Measurements from ENCODE around the gene BOLL.
A peak's percentile ranks its signal among the peaks of the same experiment; 100 is the strongest.
"Not testable (repeated sequence)": the region's sequence is repeated elsewhere in the genome, so short reads cannot be mapped to it uniquely, and the experiment has no call there.

The BOLL gene

DNA sequence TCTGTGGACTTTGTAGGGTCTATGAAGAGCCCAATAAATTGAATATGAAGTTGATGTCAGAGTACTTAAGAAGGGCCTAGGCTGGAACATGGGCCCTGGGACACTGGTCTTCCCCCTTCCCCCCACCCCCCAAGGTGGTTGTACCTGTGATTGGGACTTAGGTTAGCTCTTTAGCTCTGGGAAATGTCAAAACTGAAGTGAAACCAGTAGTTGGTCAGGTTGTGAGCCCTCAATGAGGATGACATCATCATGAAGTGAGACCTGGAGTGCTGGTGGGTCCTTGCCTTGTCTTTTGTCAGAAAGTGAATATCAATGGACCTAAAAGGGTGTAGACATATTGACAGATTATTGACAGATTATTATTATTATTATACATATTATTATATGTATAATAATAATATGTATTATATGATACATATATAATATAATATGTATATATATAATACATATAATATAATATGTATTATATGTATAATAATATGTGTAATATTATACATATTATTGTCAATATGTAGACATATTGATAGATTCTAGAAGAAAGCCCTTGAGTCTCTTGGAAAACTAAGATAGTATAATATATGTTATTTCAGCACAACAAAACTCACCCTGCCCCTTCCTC is 74.6 kb downstream of the BOLL start:
- Histone ChIP-seq H3K27me3 (ENCODE audit: control insufficient read depth, insufficient read depth, low read length) (no peaks in the 10 kb centered on the region), H3K27ac (ENCODE audit: low read depth, low read length) (no peak overlapping the region), H3K36me3 (ENCODE audit: control insufficient read depth, insufficient read depth, low read length) (peaks cover 4% of the 10 kb centered on the region), H3K4me3 (ENCODE audit: low read length) (no peak overlapping the region), H3K4me1 (ENCODE audit: control insufficient read depth, insufficient read depth, low read length) (peaks cover 9% of the 10 kb centered on the region), H3K9ac (ENCODE audit: low read length) (no peak overlapping the region)

DNA sequence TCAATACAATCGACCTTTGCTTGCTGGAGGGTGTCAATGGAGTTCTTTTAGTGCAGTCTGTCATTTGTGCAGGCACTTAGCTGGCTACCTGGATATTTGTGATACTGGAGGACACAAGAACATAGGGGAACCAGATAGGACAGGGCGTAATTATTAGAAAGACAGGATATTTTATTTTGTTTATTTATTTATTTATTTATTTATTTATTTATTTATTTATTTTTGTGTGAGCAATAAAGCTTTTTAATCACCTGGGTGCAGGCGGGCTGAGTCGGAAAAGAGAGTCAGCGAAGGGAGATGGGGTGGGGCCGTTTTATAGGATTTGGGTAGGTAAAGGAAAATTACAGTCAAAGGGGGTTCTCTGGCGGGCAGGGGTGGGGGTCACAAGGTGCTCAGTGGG is 76.0 kb downstream of the BOLL start:
- H3K27ac ChIP-seq (ENCODE audit: low read depth, low read length); H3K36me3 ChIP-seq (ENCODE audit: control insufficient read depth, insufficient read depth, low read length); H3K4me1 ChIP-seq (ENCODE audit: control insufficient read depth, insufficient read depth, low read length); H3K27me3 ChIP-seq (ENCODE audit: control insufficient read depth, insufficient read depth, low read length); H3K9ac ChIP-seq (ENCODE audit: low read length); H3K4me3 ChIP-seq (ENCODE audit: low read length): not testable (repeated sequence)

DNA sequence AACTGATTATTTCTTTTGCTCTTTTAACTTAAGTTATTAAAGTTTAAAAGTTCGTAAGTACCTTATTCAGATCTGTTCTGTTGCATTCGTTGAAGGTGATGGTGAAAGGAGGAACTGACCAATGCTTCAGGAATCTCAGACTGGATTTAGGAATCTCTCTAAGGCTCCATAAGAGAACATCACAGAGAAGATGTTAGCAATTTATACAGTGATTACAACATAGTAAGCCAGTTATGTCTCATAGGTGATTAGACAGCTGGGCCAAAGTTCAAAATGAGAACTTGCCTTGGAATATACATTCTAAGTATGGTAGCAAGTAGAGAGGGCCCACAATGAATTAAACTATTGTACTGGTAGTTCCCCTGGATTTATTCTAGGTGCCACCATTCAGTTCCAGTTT is 76.8 kb downstream of the BOLL start:
- no peak overlapping the region for H3K9ac ChIP-seq (ENCODE audit: low read length)
- H3K4me3 ChIP-seq (ENCODE audit: low read length), result no peak overlapping the region

DNA sequence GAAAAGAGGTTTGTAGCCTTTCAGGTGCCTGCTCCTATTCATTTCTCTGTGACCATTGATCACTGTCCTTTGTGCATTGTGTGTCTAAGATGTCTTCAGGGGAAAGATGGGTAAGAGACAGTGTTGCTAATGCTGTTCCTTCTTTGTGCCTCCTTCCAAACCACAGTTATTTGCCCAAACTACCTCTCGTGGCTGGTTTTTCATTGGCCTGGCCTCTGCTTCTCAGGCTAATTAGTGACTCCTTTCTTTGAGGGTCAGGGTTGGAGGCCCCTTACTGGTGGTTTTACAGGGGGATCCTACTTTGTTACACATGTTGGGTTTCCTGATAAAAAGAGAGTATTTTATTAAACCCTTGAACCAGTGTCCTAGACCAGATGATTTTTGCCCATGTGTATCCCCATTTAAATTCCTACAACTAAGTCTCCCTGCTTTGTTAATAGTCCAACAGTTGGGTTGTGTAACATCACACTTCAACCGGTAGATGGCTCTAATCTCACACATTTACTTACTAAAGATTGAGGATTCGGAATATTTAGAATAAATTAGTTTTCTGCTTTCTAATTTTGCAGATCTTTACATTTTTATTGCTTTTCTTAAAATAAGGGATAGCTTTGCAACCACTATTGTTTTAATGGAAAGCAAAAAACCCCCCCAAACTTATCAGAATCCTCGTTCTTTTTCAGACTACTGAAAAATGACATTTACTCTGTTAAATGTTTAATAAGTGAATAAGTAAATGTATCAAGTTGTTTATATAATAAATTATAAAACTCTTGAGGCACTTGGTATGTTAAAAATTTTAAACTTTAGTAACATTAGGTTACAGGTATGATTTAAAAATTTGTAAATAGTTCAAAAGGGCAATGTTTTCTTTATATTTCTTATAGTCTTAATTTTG is 77.6 kb downstream of the BOLL start:
- H3K4me1 ChIP-seq (ENCODE audit: control insufficient read depth, insufficient read depth, low read length), result peaks cover 9% of the 10 kb centered on the region
- H3K27ac ChIP-seq (ENCODE audit: low read depth, low read length), result no peak overlapping the region
- no peak overlapping the region for H3K4me3 ChIP-seq (ENCODE audit: low read length)
- H3K9ac ChIP-seq (ENCODE audit: low read length), result no peak overlapping the region
- peaks cover 4% of the 10 kb centered on the region for H3K36me3 ChIP-seq (ENCODE audit: control insufficient read depth, insufficient read depth, low read length)
- no peaks in the 10 kb centered on the region for H3K27me3 ChIP-seq (ENCODE audit: control insufficient read depth, insufficient read depth, low read length)

More for the DNA sequence above, 76.8 kb downstream of the BOLL start:
- Histone ChIP-seq H3K27ac (ENCODE audit: low read depth, low read length) (no peak overlapping the region), H3K36me3 (ENCODE audit: control insufficient read depth, insufficient read depth, low read length) (peaks cover 4% of the 10 kb centered on the region), H3K27me3 (ENCODE audit: control insufficient read depth, insufficient read depth, low read length) (no peaks in the 10 kb centered on the region), H3K4me1 (ENCODE audit: control insufficient read depth, insufficient read depth, low read length) (peaks cover 9% of the 10 kb centered on the region)

DNA sequence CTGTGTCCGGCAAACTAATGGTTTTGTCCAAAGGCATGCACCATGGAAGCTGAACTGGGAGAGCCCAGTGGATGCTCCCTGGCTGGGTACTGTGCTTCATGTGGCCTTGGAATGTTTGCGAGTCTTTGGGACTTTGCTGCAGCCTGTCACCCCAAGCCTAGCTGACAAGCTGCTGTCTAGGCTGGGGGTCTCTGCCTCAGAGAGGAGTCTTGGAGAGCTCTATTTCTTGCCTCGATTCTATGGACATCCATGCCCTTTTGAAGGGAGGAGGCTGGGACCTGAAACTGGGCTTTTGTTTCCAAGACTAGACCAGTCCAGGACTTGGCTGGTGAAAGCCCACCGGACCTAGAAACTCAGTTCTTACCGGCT is 78.3 kb downstream of the BOLL start:
- H3K4me3 ChIP-seq (ENCODE audit: low read length), result peak overlapping the region; percentile 75
- peaks cover 9% of the 10 kb centered on the region for H3K4me1 ChIP-seq (ENCODE audit: control insufficient read depth, insufficient read depth, low read length)
- H3K9ac ChIP-seq (ENCODE audit: low read length), result no peak overlapping the region
- peaks cover 4% of the 10 kb centered on the region for H3K36me3 ChIP-seq (ENCODE audit: control insufficient read depth, insufficient read depth, low read length)
- H3K27me3 ChIP-seq (ENCODE audit: control insufficient read depth, insufficient read depth, low read length), result no peaks in the 10 kb centered on the region
- no peak overlapping the region for H3K27ac ChIP-seq (ENCODE audit: low read depth, low read length)

DNA sequence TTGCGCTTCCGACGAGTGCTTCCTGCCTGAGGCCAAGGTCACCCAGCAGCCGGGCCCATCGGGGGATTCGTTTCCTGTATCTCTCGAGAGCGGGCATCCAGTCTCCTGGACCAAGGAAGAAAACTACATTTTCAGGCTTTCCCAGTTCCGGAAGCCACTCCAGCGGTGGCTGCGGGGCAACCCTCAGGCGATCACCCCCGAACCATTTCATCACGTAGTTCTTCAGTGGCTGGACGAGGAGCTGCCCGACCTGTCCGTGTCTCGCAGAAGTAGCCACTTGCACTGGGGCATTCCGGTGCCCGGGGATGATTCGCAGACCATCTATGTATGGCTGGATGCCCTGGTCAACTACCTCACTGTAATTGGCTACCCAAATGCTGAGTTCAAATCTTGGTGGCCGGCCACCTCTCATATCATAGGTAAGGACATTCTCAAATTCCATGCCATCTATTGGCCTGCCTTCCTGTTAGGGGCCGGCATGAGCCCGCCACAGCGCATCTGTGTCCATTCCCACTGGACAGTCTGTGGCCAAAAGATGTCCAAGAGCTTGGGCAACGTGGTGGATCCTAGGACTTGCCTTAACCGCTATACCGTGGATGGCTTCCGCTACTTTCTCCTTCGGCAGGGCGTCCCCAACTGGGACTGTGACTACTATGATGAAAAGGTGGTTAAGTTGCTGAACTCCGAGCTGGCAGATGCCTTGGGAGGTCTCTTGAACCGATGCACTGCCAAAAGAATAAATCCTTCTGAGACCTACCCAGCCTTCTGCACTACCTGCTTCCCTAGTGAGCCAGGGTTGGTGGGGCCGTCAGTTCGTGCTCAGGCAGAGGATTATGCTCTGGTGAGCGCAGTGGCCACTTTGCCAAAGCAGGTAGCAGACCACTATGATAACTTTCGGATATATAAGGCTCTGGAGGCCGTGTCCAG is 78.9 kb downstream of the BOLL start:
- no peaks in the 10 kb centered on the region for H3K36me3 ChIP-seq (ENCODE audit: control insufficient read depth, insufficient read depth, low read length)
- H3K4me3 ChIP-seq (ENCODE audit: low read length), result peak overlapping the region; percentile 75
- H3K27me3 ChIP-seq (ENCODE audit: control insufficient read depth, insufficient read depth, low read length), result no peaks in the 10 kb centered on the region
- H3K27ac ChIP-seq (ENCODE audit: low read depth, low read length), result no peak overlapping the region
- H3K9ac ChIP-seq (ENCODE audit: low read length), result peak overlapping the region; percentile 41
- peaks cover 9% of the 10 kb centered on the region for H3K4me1 ChIP-seq (ENCODE audit: control insufficient read depth, insufficient read depth, low read length)

DNA sequence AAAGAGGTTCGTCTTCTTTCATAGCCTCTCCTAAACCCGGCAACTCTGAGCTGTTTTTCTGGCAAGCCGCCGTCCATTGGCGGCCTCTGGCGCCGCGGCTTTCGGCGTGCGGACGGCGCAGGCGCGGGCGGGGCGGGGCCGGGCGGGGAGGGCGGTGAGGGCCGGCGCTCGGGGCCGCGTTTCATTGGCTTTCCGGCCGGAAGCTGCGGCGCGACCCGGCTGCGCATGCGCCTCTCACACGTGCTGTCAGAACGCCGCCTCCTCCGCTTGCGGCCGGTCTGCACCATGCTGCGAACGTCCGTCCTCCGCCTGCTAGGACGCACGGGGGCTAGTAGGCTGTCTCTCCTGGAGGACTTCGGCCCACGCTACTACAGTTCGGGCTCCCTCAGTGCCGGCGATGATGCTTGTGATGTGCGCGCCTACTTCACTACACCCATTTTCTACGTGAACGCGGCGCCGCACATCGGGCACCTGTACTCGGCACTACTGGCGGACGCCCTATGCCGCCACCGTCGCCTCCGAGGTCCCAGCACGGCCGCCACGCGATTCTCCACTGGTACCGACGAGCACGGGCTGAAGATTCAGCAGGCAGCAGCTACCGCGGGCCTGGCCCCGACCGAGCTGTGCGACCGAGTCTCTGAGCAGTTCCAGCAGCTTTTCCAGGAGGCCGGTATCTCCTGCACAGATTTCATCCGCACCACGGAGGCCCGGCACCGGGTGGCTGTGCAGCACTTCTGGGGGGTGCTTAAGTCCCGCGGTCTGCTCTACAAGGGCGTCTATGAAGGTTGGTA is 79.8 kb downstream of the BOLL start, which contains the start of gene MARS2:
TSS of gene MARS2 (plus strand) at position 249 of the 791 bp plus-strand sequence. CDS start at position 286, 37 bp downstream.
- Histone ChIP-seq H3K4me3 (ENCODE audit: low read length) (peak within 1 kb of the TSS; percentile 75), H3K36me3 (ENCODE audit: control insufficient read depth, insufficient read depth, low read length) (no peaks in the 10 kb centered on the region), H3K9ac (ENCODE audit: low read length) (peak within 1 kb of the TSS; percentile 42), H3K27me3 (ENCODE audit: control insufficient read depth, insufficient read depth, low read length) (no peaks in the 10 kb centered on the region), H3K27ac (ENCODE audit: low read depth, low read length) (peak within 1 kb of the TSS; percentile 70), H3K4me1 (ENCODE audit: control insufficient read depth, insufficient read depth, low read length) (peaks cover 9% of the 10 kb centered on the region)

DNA sequence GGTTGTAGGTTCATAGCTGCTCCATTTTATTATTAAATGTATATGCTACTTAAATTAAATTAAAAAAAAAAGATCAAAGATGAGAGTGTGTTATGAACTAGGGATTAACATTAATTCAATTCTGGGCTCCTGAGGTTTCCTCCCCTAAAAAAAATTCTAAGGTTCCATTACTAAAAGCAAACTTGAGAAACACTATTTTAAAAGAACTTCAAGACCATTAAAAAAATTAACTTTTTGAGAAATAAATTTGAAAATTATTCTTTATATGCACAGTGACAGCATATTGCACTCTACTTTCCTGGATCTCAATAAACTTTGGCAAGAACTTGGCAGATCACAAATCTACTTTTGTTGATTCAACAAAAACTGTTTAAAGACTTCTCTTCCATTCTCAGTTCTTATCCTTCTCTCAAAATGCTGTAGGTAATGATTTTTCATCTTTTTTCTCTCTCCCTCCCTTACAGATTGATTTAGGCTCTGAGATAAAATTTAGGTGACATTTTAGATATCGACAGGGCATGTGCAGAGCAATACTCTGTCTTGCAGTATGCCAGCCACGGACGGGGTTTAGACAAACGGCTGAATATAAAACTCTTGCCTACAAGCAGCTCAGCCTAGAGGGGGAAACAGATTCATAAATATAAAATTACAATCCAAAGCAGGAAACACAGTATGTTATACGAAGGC is 80.5 kb downstream of the BOLL start:
- H3K4me3 ChIP-seq (ENCODE audit: low read length), result peak overlapping the region; percentile 71
- H3K4me1 ChIP-seq (ENCODE audit: control insufficient read depth, insufficient read depth, low read length), result peaks cover 9% of the 10 kb centered on the region
- no peaks in the 10 kb centered on the region for H3K27me3 ChIP-seq (ENCODE audit: control insufficient read depth, insufficient read depth, low read length)
- peak overlapping the region; percentile 42 for H3K9ac ChIP-seq (ENCODE audit: low read length)
- H3K36me3 ChIP-seq (ENCODE audit: control insufficient read depth, insufficient read depth, low read length), result no peaks in the 10 kb centered on the region
- H3K27ac ChIP-seq (ENCODE audit: low read depth, low read length), result peak overlapping the region; percentile 70

DNA sequence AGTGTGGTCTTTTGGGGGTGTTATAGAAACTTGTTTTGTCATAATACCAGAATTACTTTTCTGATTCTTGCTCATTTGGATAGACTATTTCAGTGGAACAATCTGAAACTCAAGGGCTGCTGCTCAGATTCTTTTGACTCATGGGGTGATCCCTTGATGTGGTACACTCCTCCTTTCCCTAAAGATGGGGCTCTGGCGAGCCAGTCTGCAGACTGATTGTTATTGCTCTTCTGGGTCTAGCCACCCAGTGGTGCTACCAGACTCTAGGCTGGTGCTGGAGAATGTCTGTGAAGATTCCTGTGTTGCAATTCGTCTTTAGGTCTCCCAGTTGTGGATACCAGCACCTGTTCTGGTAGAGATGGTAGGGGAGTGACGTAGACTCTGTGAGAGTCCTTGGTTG is 84.2 kb downstream of the BOLL start:
- Histone ChIP-seq H3K27ac (ENCODE audit: low read depth, low read length) (no peak overlapping the region), H3K9ac (ENCODE audit: low read length) (no peak overlapping the region), H3K27me3 (ENCODE audit: control insufficient read depth, insufficient read depth, low read length) (no peaks in the 10 kb centered on the region), H3K4me1 (ENCODE audit: control insufficient read depth, insufficient read depth, low read length) (no peaks in the 10 kb centered on the region), H3K36me3 (ENCODE audit: control insufficient read depth, insufficient read depth, low read length) (no peaks in the 10 kb centered on the region), H3K4me3 (ENCODE audit: low read length) (no peak overlapping the region)

DNA sequence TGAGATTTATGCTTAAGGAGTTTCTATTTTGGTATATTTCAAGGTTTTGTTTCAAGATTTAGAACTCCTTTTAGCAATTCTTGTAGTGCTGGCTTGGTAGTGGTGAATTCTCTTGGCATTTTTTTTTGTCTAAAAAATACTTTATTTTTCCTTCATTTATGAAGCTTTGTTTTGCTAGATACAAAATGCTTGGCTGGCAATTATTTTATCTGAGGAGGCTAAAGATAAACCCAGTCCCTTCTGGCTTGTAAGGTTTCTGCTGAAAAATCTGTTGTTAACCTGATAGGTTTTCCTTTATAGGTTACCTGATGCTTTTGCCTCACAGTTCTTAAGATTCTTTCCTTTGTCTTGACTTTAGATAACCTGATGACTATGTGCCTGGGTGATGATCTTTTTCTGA is 85.4 kb downstream of the BOLL start:
- not testable (repeated sequence) for H3K9ac ChIP-seq (ENCODE audit: low read length); H3K36me3 ChIP-seq (ENCODE audit: control insufficient read depth, insufficient read depth, low read length); H3K27me3 ChIP-seq (ENCODE audit: control insufficient read depth, insufficient read depth, low read length); H3K27ac ChIP-seq (ENCODE audit: low read depth, low read length); H3K4me3 ChIP-seq (ENCODE audit: low read length); H3K4me1 ChIP-seq (ENCODE audit: control insufficient read depth, insufficient read depth, low read length)

DNA sequence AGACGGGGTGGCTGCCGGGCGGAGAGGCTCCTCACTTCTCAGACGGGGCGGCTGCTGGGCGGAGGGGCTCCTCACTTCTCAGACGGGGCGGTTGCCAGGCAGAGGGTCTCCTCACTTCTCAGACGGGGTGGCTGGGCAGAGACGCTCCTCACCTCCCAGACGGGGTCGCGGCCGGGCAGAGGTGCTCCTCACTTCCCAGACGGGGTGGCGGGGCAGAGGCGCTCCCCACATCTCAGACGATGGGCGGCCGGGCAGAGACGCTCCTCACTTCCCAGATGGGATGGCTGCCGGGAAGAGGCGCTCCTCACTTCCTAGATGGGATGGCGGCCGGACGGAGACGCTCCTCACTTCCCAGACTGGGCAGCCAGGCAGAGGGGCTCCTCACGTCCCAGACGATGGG is 88.5 kb downstream of the BOLL start:
- not testable (repeated sequence) for H3K9ac ChIP-seq (ENCODE audit: low read length); H3K36me3 ChIP-seq (ENCODE audit: control insufficient read depth, insufficient read depth, low read length); H3K27ac ChIP-seq (ENCODE audit: low read depth, low read length); H3K4me3 ChIP-seq (ENCODE audit: low read length); H3K27me3 ChIP-seq (ENCODE audit: control insufficient read depth, insufficient read depth, low read length); H3K4me1 ChIP-seq (ENCODE audit: control insufficient read depth, insufficient read depth, low read length)

All from rectal smooth muscle tissue (tissue), 1 donor.